ENCODE data around the gene SOX13.

SOX13 gene

GRCh38 chr1:204134103-204134502, 61.2 kb downstream of the SOX13 start:
- DNase-seq = no peak

DNA sequence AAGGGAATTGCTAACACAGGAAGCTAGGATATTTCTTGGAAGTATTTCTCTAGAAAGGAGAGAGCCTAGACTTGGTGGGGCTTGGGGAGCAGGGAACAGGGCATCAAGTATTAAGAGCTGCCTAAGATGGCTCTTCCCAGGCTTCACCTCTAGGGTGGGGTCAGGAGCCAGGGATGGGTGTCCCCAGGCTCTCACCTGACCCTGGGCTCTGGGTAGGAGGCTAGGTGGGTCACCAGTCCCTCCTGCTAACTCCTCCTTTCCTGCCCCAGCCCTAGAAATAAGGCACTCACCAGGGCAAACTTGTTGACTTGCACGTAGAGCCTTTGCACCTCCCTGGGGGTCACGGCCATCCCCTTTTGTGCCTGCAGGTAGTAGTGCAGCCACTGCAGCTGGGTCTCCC, 63.9 kb downstream of the SOX13 start:
- no peak for DNase-seq

DNA sequence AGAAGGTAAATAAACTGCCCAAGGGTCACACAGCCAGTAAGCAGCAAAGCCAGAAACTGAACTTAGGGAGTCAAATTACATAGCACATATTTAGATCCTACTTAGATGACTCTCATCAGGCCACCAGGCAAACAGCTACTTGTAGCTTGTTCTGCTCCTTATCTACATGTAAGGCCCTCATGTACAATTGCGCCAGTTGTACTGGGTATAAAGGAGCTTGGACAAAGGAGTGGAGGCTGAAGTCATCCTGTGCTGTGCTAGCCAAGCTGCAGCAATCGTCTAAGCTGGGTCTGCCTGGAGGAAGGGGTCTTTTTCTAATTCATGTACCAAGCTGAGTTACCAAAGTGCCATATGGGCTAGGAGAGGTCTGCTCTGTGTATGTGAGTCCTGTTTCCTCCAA, 66.2 kb downstream of the SOX13 start:
- DNase-seq = no peak

DNA sequence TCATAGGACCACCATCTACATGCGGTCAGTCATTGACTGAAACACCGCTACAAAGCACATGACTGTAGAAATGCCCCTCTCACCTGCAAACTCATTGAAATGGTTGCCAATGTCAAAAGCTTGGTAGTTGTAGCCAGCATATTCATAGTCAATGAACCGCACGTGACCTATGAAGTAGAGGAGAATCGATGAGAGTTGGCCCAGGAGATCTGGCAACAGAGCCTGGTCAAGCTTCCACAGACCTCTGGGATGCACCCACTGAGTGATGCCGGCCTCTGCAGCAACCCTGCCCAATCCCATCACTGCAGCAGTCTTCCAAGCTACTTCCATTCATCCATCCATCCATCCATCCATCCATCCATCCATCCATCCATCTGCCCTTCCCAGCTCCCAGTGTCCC, 67.0 kb downstream of the SOX13 start:
- DNase-seq = no peak

DNA sequence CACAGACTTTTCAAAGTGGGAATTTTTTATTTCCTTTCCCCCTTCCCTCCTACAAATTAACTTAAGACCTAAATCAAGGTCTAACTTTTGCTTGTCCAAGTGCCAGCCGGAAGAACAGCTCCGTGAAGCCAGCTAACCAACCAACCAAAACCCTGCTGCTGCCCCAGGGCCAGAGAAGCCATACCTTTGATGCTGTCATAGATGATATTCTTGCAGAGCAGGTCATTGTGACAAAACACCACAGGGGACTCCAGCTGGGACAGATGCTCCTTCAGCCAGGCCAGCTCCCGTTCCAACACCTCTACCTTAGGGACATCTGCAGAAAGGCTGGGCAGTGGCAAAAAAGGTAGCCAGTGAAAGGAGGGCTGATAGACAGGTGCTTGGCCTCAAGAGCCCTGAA, 68.2 kb downstream of the SOX13 start:
- no peak for DNase-seq

GRCh38 chr1:204142032-204142974, 69.4 kb downstream of the SOX13 start:
- no peak for DNase-seq

- DNase-seq = no peak
These were observed 70.5 kb downstream of the SOX13 start for GRCh38 chr1:204143276-204144041.

DNA sequence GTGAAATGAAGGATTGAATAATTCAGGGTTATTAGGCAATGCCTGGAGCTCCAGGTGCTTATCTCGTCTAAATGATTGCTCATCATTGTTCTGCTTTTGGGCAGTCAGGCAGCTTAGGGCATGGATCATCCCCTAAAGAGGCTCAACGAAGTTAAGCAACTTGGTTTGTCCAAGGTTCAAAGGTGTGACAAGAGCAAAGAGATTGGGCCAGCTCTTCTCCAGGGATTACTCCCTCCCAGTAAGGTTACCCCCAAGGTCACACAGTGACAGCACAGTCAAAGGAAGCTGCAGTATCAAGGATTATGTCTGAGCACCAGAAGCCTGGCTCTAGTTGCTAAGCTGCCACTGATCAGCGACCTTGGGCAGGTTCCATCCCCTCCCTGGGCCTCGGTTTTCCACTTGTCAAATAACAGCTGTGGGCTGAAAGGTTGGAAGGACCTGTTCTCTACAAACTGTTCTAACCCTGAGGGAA, 72.2 kb downstream of the SOX13 start:
- DNase-seq = no peak

DNA sequence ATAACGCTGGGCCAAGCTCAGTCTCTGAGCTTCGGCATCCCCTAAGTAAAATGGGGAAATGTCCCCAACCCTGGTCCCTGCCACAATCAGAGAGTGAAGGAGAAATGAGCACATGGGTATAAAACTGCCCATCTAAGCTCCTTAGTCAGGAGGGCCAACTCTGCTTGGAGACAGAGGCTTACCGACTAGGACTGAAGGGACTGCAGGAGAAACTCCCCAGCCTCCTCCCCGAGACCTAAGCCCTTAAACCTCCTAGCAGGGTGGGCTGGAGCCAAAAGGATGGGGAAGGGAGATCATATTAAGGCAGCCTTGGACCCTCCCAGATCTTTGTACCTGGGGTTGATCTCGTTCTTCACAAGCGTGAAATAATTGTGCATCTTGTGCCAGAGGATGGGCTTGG, 73.4 kb downstream of the SOX13 start:
- no peak for DNase-seq

DNA sequence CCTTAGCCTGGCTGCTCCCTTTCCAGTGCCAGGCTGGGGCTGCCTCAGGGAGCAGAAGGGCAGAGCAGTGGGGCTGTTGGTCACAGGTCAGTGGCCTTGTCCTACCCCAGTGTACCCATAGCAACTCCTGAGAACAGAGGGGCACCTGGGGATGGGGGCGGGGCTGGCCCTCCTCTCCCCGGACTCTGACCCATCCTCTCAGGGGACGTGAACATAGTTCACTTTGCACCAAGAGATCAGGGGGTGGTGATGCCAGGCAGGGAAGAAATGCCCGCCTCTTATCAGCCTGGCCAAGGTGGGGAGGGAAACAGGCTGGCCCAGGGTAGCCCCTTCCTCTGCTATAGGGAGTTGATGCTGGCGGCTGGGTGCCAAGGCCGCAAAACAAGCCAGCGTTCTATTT, 74.0 kb downstream of the SOX13 start:
- DNase-seq = no peak

- no peak for DNase-seq
These were observed 74.8 kb downstream of the SOX13 start for GRCh38 chr1:204147406-204148383.

DNA sequence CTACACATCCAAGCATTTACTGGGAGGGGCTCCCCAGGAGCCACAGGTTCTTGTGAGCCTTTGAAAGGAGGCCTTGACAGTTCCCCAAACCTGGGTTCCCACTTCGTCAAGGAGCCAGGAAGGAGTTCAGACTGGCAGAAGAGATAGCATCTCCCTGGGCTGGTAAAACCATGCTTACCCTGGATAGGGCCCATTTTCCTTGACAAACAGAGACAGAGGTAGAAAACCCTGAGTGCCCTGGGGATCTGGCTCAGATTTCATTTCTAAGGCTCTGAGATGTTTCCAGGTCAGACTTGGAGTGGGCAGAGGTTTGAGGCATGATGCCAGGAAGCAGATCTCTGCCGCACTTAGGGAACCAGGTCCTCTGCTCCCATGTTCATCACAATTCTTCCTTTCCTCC, 76.2 kb downstream of the SOX13 start:
- no peak for DNase-seq

- no peak for DNase-seq
These were observed 77.0 kb downstream of the SOX13 start for GRCh38 chr1:204149635-204150565.

- DNase-seq = no peak
These were observed 78.0 kb downstream of the SOX13 start for GRCh38 chr1:204150702-204151551.

DNA sequence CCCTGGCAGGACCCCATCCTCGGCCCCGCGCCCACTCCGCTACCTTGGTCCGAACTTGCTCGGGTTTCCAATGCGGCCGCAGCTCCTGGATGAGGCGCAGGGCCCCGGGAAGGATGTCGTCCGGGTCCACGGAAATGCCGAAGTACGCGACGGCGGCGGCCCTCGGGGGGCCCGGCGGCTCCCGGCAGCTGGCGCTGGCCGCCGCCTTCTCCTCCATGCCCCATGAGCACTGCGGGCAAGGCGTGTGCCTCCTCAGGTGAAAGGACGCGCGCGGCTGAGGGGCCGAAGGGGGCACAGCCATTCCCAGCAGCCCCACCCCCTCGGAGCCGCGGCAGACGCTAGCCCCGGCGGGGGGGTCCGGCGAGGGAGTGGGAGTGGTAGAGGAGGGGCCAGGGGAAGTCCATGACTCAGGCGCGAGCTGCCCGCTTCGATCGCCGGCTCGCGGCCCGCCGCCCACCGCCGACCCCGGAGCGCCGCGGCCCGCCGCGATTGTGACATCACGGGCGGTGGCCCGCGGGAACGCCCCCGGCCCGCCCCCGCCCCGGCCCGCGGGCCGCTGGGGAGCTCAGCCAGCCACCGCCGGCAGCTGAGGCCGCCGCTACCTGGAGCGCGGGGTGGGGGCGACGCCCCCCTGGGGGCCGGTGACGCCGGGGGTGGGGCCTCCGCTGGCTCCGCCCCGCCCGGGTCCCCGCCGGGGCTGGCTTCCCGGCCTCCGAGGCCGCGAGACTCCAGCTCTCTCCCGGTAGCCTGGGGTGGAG, 78.8 kb downstream of the SOX13 start, which contains the start of gene ETNK2:
TSS of gene ETNK2 (minus strand) at position 493 of the 758 bp plus-strand sequence. CDS start at position 301, 192 bp downstream.
- DNase-seq = no peak

DNA sequence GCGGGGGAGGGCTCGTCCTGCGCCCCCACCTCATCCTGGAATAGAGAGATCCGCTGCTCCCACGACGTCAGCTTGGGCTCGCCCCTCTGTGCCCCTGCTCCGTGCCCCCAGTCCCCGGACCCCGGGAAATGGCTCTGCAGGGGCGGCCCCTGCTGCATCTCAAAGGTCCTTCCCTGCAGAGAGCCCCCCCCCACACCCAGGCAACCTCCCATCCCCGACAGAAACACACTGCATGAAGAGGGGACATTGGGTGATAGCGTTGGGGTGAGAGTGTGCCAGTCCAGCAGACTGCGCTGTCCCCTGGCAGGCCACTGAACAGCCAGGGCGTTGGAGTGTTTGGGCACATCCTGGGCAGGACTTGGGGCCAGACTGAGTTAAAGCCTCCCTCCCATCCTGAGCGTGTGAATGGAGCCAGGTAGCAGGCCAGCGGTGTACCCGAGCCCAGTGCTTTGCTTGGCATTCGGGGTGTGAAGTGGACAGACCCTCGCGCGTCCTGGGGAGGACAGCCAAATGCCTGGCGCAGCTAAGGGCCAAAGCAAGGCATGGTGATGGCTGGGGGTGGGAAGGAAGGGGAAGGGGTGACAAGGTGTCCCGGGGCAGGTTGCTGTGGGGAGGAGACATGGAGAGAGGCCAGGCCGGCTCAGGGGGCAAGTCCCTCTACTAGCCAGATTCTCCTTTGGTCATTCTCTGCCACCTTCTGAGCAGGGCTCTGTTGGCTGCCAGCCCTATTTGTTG, 79.6 kb downstream of the SOX13 start:
- no peak for DNase-seq

DNA sequence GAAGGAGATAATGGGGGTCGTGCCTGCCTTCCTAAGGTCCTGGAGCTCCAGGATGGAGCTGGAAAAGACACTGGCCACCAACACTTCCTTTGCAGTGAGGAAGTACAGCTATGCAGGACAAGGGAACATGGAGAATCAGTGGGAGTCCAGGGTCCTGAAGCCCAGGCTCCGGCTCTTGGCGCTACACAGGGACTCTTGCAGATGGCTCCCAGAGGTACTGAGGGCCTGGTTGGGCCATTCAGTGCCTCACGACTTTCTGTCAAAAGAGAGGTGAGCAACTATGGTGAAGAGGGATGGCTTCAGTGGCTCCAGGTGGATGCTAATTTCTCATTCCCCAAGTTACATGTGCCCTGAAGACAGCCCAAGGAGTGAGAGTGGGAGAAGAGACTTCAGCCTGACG, 80.8 kb downstream of the SOX13 start:
- DNase-seq = no peak

- no peak for DNase-seq
These were observed 81.8 kb downstream of the SOX13 start for GRCh38 chr1:204154568-204155255.

Data from DMS 273 treated with DMSO at 0.1 percent for 48 hours (cell line).